Muscle layer of duodenum (tissue), 2 donors: ENCODE measurements around the gene RIPOR3.
"Not testable (repeated sequence)": the region's sequence is repeated elsewhere in the genome, so short reads cannot be mapped to it uniquely, and the experiment has no call there.

Source experiments
- H3K27ac ChIP-seq: one replicate; pipeline ENCODE4 v1.7.0; 2013; ENCODE audit warnings: mild to moderate bottlenecking, low read length
- H3K27me3 ChIP-seq: one replicate; pipeline ENCODE4 v1.7.0; 2013; ENCODE audit warnings: low read depth, mild to moderate bottlenecking, control low read depth, low read length
- H3K36me3 ChIP-seq, 2 donors: one replicate each; pipeline ENCODE4 v1.7.0; 2013; ENCODE audit warnings: low read length in 2 of 2, control low read depth in 1 of 2, mild to moderate bottlenecking in 1 of 2; ENCODE audit not compliant: insufficient read depth in 2 of 2, control insufficient read depth in 1 of 2
- H3K4me1 ChIP-seq, 2 donors: one replicate each; pipeline ENCODE4 v1.7.0; 2013; ENCODE audit warnings: low read length in 2 of 2, mild to moderate bottlenecking in 2 of 2, control low read depth in 1 of 2, moderate library complexity in 1 of 2; ENCODE audit not compliant: insufficient read depth in 2 of 2, control insufficient read depth in 1 of 2
- H3K4me3 ChIP-seq, 2 donors: one replicate each; pipeline ENCODE4 v1.7.0; 2013; ENCODE audit warnings: low read length in 2 of 2, low read depth in 1 of 2, mild to moderate bottlenecking in 1 of 2
- H3K9me3 ChIP-seq, 2 donors: one replicate each; pipeline ENCODE4 v1.7.0; 2013; ENCODE audit warnings: low read length in 2 of 2, control low read depth in 1 of 2, mild to moderate bottlenecking in 1 of 2; ENCODE audit not compliant: control insufficient read depth in 1 of 2
- donor health status: healthy.

Gene RIPOR3

GRCh38 chr20:50682947-50683530 is 8.3 kb downstream of the RIPOR3 start:
- Histone ChIP-seq H3K27ac (no peak overlapping the region), H3K9me3 (no peaks in the 10 kb centered on the region), H3K4me1 (peaks cover 0 to 14% of the 10 kb centered on the region in 2 donors), H3K36me3 (no peaks in the 10 kb centered on the region), H3K4me3 (no peak overlapping the region), H3K27me3 (no peaks in the 10 kb centered on the region)

- peaks cover 0 to 8% of the 10 kb centered on the region in 2 donors for H3K4me1 ChIP-seq
- no peak overlapping the region for H3K4me3 ChIP-seq
- H3K27me3 ChIP-seq: no peaks in the 10 kb centered on the region
- H3K27ac ChIP-seq: no peak overlapping the region
- H3K9me3 ChIP-seq: no peaks in the 10 kb centered on the region
- no peaks in the 10 kb centered on the region for H3K36me3 ChIP-seq
Observed at GRCh38 chr20:50682065-50682464, 9.3 kb downstream of the RIPOR3 start.

- no peaks in the 10 kb centered on the region for H3K36me3 ChIP-seq
- no peak overlapping the region for H3K27ac ChIP-seq
- H3K27me3 ChIP-seq: no peaks in the 10 kb centered on the region
- H3K4me1 ChIP-seq: peaks cover 0 to 4% of the 10 kb centered on the region in 2 donors
- H3K4me3 ChIP-seq: no peak overlapping the region
- H3K9me3 ChIP-seq: no peaks in the 10 kb centered on the region
Observed at GRCh38 chr20:50681359-50682064, 9.8 kb downstream of the RIPOR3 start.

- Histone ChIP-seq H3K27me3 (no peaks in the 10 kb centered on the region), H3K4me3 (no peak overlapping the region), H3K36me3 (no peaks in the 10 kb centered on the region), H3K4me1 (peaks cover 0 to 4% of the 10 kb centered on the region in 2 donors), H3K9me3 (no peaks in the 10 kb centered on the region), H3K27ac (no peak overlapping the region)
Observed at GRCh38 chr20:50680105-50680960, 11.0 kb downstream of the RIPOR3 start.

- Histone ChIP-seq H3K27ac (no peak overlapping the region), H3K9me3 (no peaks in the 10 kb centered on the region), H3K4me3 (no peak overlapping the region), H3K27me3 (no peaks in the 10 kb centered on the region), H3K36me3 (no peaks in the 10 kb centered on the region), H3K4me1 (peaks cover 0 to 4% of the 10 kb centered on the region in 2 donors)
Observed at GRCh38 chr20:50679753-50680104, 11.6 kb downstream of the RIPOR3 start.

GRCh38 chr20:50678169-50678898 is 13.0 kb downstream of the RIPOR3 start:
- no peak overlapping the region for H3K4me3 ChIP-seq
- H3K9me3 ChIP-seq: no peaks in the 10 kb centered on the region
- H3K4me1 ChIP-seq: peaks cover 0 to 13% of the 10 kb centered on the region in 2 donors
- H3K36me3 ChIP-seq: no peaks in the 10 kb centered on the region
- no peak overlapping the region for H3K27ac ChIP-seq
- H3K27me3 ChIP-seq: no peaks in the 10 kb centered on the region

- Histone ChIP-seq H3K27ac (no peak overlapping the region), H3K9me3 (no peaks in the 10 kb centered on the region), H3K36me3 (no peaks in the 10 kb centered on the region), H3K27me3 (no peaks in the 10 kb centered on the region), H3K4me3 (no peak overlapping the region), H3K4me1 (peaks cover 0 to 18% of the 10 kb centered on the region in 2 donors)
Observed at GRCh38 chr20:50676858-50677257, 14.5 kb downstream of the RIPOR3 start.

- peaks cover 0 to 18% of the 10 kb centered on the region in 2 donors for H3K4me1 ChIP-seq
- not testable (repeated sequence) for H3K4me3 ChIP-seq, H3K36me3 ChIP-seq, H3K9me3 ChIP-seq, H3K27me3 ChIP-seq, H3K27ac ChIP-seq
Observed at GRCh38 chr20:50676377-50676731, 15.0 kb downstream of the RIPOR3 start.

- peaks cover 0 to 18% of the 10 kb centered on the region in 2 donors for H3K4me1 ChIP-seq
- H3K36me3 ChIP-seq: no peaks in the 10 kb centered on the region
- no peaks in the 10 kb centered on the region for H3K9me3 ChIP-seq
- H3K27me3 ChIP-seq: no peaks in the 10 kb centered on the region
- H3K4me3 ChIP-seq: no peak overlapping the region
- no peak overlapping the region for H3K27ac ChIP-seq
Observed at GRCh38 chr20:50675671-50676376, 15.5 kb downstream of the RIPOR3 start.

- Histone ChIP-seq H3K36me3 (no peaks in the 10 kb centered on the region), H3K27me3 (no peaks in the 10 kb centered on the region), H3K4me1 (peaks cover 0 to 18% of the 10 kb centered on the region in 2 donors), H3K4me3 (no peak overlapping the region), H3K9me3 (no peaks in the 10 kb centered on the region), H3K27ac (no peak overlapping the region)
Observed at GRCh38 chr20:50674138-50674825, 17.1 kb downstream of the RIPOR3 start.
